Cardiac ventricle fibroblast (primary cell): ENCODE results near the gene SLC35G3. TPM values are rescaled to one million over a fixed set of nuclear protein-coding genes. Genes with fewer than 3 reads are reported as not detected.

ENCODE experiments used
- total RNA-seq: library from RNA; depleted of rRNA; stranded (reverse); fragments of >200 nt; gene quantifications from 2 replicates; pipeline ENCODE4 v1.2.3, GENCODE V29; 2015

The SLC35G3 gene
- not detected in 2 replicates for total RNA-seq

DNA sequence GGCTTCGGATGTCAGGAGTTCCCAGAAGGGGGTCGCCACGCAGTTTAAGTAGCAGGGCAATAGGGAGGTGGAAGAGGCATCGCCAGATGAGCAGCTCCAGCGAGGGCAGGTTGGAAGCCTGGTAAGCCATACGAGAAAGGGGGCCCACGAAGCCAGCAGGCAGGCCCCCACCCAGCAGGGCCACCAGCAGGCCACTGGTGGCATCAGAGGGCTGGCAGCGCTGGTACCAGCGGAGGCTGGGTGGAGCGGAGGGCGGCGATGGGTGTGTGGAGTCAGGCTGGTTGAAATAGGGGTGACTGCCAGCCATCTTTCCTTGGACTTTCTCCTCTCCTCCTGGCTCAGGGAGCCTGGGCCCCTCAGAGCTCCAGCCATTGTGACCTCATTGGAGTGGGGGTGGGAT is at the start of gene SLC35G3:
TSS of gene SLC35G3 (minus strand) at position 393 of the 400 bp plus-strand sequence. CDS start at position 307, 86 bp downstream.

DNA sequence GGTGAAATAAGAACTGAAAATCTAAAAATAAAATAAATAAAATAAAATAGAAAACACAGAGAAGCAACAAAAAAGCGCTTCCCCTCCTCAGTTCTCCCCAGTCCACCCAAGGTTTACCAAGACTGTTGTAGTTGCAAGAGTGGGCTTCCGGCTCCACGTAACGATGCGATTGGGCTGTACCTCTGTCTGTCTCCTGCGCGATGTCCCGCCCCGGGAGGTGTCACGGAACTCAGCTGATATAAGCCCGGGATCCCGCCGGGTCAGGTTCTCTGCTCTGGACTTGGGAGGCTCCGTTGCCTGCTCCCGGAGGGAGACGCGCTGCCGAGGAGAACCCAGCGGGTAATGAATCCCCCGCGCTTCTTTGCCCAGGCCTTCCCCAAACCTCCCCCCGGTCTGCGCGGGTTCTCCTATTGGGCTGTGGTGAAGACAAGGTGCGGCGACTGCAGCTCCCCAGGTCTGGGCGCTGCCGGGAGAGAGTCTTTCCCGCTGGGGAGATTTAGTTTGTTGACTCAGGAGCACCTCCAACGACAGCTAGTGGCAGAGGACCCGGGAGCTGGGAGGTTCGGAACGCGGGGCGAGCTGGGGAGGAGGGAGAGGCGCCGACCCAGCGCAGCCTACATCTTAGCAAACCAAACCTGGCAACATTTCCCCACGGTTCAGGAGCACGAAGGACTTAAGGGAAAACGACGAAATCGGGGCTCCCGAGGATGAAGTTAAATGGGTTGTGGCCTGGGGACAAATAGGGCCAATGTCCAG is 48.8 kb upstream of the SLC35G3 start, which contains the start of gene SLFN5:
TSS of gene SLFN5 (plus strand) at position 268 of the 756 bp plus-strand sequence. CDS start 15,619 bp downstream, outside the sequence.

DNA sequence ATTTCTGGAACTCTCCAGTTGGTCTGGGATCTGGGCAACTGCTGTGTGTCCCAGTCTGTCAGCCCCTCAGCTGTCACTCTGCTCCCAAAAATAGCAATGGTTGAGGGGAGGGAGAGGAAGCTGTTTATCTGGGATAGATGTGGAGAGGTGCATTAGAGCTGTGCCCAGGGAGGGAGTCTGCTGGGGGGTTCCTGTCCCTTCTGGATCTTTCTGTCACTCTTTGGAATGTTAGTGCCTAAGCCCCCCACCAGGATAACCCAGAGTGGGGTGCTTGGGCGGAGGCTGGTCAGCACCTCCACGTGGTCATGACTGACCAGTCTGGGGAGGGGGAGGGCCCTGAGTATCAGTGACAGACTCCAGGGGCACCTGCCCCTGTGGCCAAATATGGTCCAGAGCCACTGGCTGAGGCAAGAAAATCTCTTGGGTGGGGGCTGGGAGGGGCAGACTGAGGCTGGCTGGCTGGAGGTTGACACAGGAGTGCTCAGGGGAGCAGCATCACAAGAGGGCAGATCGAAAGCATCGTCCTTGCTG is 46.8 kb downstream of the SLC35G3 start, which contains the start of gene UNC45B:
TSS of gene UNC45B (plus strand) at position 443 of the 531 bp plus-strand sequence. CDS start 447 bp downstream, outside the sequence.

Other genes starting within 250 kb of the SLC35G3 start
- 0.69 and 1.5 TPM in 2 replicates for gene CCT6B, start 232.9 kb downstream of the SLC35G3 start, total RNA-seq
- 10.0 and 11.3 TPM in 2 replicates for gene ZNF830, start 232.9 kb downstream of the SLC35G3 start, total RNA-seq
- gene LIG3, start 213.9 kb downstream of the SLC35G3 start, total RNA-seq, result 8.6 and 19.8 TPM in 2 replicates
- 10.4 and 27.0 TPM in 2 replicates for gene RFFL, start 130.7 kb downstream of the SLC35G3 start, total RNA-seq
- 5.8 and 7.8 TPM in 2 replicates for gene RAD51D, start 74.5 kb downstream of the SLC35G3 start, total RNA-seq
- not detected in 2 replicates for gene FNDC8, start 72.8 kb downstream of the SLC35G3 start, total RNA-seq
- 11.6 and 16.2 TPM in 2 replicates for gene NLE1, start 52.1 kb downstream of the SLC35G3 start, total RNA-seq
- not detected in 2 replicates for gene UNC45B, start 46.6 kb downstream of the SLC35G3 start, total RNA-seq
- gene SLFN5, start 48.7 kb upstream of the SLC35G3 start, total RNA-seq, result 17.5 and 19.2 TPM in 2 replicates
- 40.2 and 46.7 TPM in 2 replicates for gene SLFN11, start 179.2 kb upstream of the SLC35G3 start, total RNA-seq
- 14.7 and 20.2 TPM in 2 replicates for gene SLFN12, start 238.1 kb upstream of the SLC35G3 start, total RNA-seq